Cardiac muscle cell (in vitro differentiated cells and primary cell): ENCODE measurements around the gene BNC2. TPM values are rescaled to one million over a fixed set of nuclear protein-coding genes. Genes with fewer than 3 reads are reported as not detected.
A peak's percentile ranks its signal among the peaks of the same experiment; 100 is the strongest.

ENCODE experiments used
- DNase-seq, 2 donors: peaks; one replicate each; pipeline versions ENCODE4 v3.0.0 to v3.0.0-alpha.2; 2010 to 2017; ENCODE audit warnings: low read depth in 1 of 2, low spot score in 1 of 2
- H3K27ac ChIP-seq: fragments of 200-600 bp; sonication (generic); 2 replicates; pipeline ENCODE4 v1.5.1; 2016
- H3K27me3 ChIP-seq: fragments of 200-600 bp; sonication (generic); 2 replicates; pipeline ENCODE4 v1.6.0; 2016; ENCODE audit warnings: control low read depth
- H3K36me3 ChIP-seq: fragments of 200-600 bp; sonication (generic); 2 replicates; pipeline ENCODE4 v1.5.1; 2016; ENCODE audit warnings: control low read depth
- H3K4me1 ChIP-seq: fragments of 200-600 bp; sonication (generic); 2 replicates; pipeline ENCODE4 v1.8.1; 2017; ENCODE audit warnings: low read depth, mild to moderate bottlenecking, mixed run types
- H3K4me3 ChIP-seq: fragments of 200-600 bp; sonication (generic); 2 replicates; pipeline ENCODE4 v1.5.1; 2016; ENCODE audit warnings: mild to moderate bottlenecking
- H3K9me3 ChIP-seq: fragments of 200-600 bp; sonication (generic); 2 replicates; pipeline ENCODE4 v1.5.1; 2017; ENCODE audit warnings: low read depth, mild to moderate bottlenecking, control low read depth
- CTCF ChIP-seq: IDR thresholded peaks from 2 replicates; pipeline ENCODE4 v1.5.1; 2012; ENCODE audit warnings: low read depth, mild to moderate bottlenecking, low read length
- polyA plus RNA-seq: library from polyadenylated mRNA; unstranded; fragments of >200 nt; fragmentation: Nextera tagmentation; extraction: Ambion mirVana; gene quantifications from 2 replicates; pipeline ENCODE4 v1.2.1, GENCODE V29; 2016
- total RNA-seq: library from RNA; depleted of rRNA; stranded (reverse); fragments of >200 nt; gene quantifications from 2 replicates; pipeline ENCODE4 v1.2.3, GENCODE V29; 2016

Gene BNC2
- total and polyA plus RNA-seq, 2 experiments from 2014 or later: 0.54 to 0.55 TPM

- no peak for TF ChIP-seq CTCF
- H3K27ac ChIP-seq: no peak overlapping the region
- H3K27me3 ChIP-seq: peaks cover 82% of the 10 kb centered on the region
- no peak overlapping the region for H3K4me3 ChIP-seq
- H3K4me1 ChIP-seq: peaks cover 14% of the 10 kb centered on the region
- no peaks in the 10 kb centered on the region for H3K9me3 ChIP-seq
- H3K36me3 ChIP-seq: no peaks in the 10 kb centered on the region
- DNase-seq: peak; percentile 41 to 59
Measured at GRCh38 chr9:16828340-16829281, 41.9 kb downstream of the BNC2 start.

- Histone ChIP-seq H3K36me3 (no peaks in the 10 kb centered on the region), H3K4me1 (peaks cover 14% of the 10 kb centered on the region), H3K4me3 (no peak overlapping the region), H3K27ac (no peak overlapping the region), H3K9me3 (no peaks in the 10 kb centered on the region), H3K27me3 (peaks cover 95% of the 10 kb centered on the region)
- no peak for TF ChIP-seq CTCF
- DNase-seq: peak in 1 of 2 donors; percentile 57
Measured at GRCh38 chr9:16825971-16826625, 44.4 kb downstream of the BNC2 start.

GRCh38 chr9:16825331-16825725 lies 45.1 kb downstream of the BNC2 start:
- peak in 1 of 2 donors; percentile 54 for DNase-seq
- Histone ChIP-seq H3K4me3 (no peak overlapping the region), H3K27me3 (peaks cover 95% of the 10 kb centered on the region), H3K36me3 (no peaks in the 10 kb centered on the region), H3K4me1 (peaks cover 14% of the 10 kb centered on the region), H3K9me3 (no peaks in the 10 kb centered on the region), H3K27ac (no peak overlapping the region)
- no peak for TF ChIP-seq CTCF

GRCh38 chr9:16824545-16825330 lies 45.7 kb downstream of the BNC2 start:
- no peak overlapping the region for H3K27ac ChIP-seq

More at GRCh38 chr9:16824545-16825330, 45.7 kb downstream of the BNC2 start:
- Histone ChIP-seq H3K9me3 (no peaks in the 10 kb centered on the region), H3K4me1 (peaks cover 14% of the 10 kb centered on the region), H3K36me3 (no peaks in the 10 kb centered on the region), H3K27me3 (peaks cover 95% of the 10 kb centered on the region), H3K4me3 (no peak overlapping the region)
- DNase-seq: peak in 1 of 2 donors; percentile 54
- no peak for TF ChIP-seq CTCF
